SK-N-MC (cell line): Measurements from ENCODE around the gene ASPSCR1.

Source experiments
- DNase-seq: peaks from one replicate; pipeline ENCODE4 v3.0.0-alpha.2; 2011; ENCODE audit warnings: low read depth, low spot score
- H3K27ac ChIP-seq: fragments of 200-600 bp; sonication (generic); 2 replicates; pipeline ENCODE4 v1.5.1; 2016; ENCODE audit warnings: mixed run types
- H3K36me3 ChIP-seq: fragments of 200-600 bp; sonication (generic); 2 replicates; pipeline ENCODE4 v1.6.1; 2017; ENCODE audit warnings: antibody characterized with exemption, low read length, mixed read lengths; ENCODE audit not compliant: insufficient read depth
- H3K4me3 ChIP-seq: fragments of 200-600 bp; sonication (generic); 2 replicates; pipeline ENCODE4 v1.5.1; 2016
- H3K9ac ChIP-seq: fragments of 200-600 bp; sonication (generic); 2 replicates; pipeline ENCODE4 v1.8.0; 2017; ENCODE audit warnings: mixed run types, mixed read lengths; ENCODE audit not compliant: insufficient read length
- H3K9me3 ChIP-seq: fragments of 200-600 bp; sonication (generic); 2 replicates; pipeline ENCODE4 v1.6.1; 2017; ENCODE audit warnings: low read depth, mild to moderate bottlenecking, antibody characterized with exemption, low read length, moderate library complexity, mixed read lengths
- EZH2 ChIP-seq: fragments of 200-600 bp; sonication (generic); IDR thresholded peaks from one replicate; pipeline ENCODE4 v1.6.1; 2017; ENCODE audit warnings: antibody characterized with exemption
- FOXP2 ChIP-seq: optimal IDR thresholded peaks from 2 replicates; pipeline ENCODE3; 2011; ENCODE audit warnings: mild to moderate bottlenecking, moderate library complexity; ENCODE audit not compliant: insufficient read depth; ENCODE audit errors: extremely low read length, control extremely low read depth
- POLR2AphosphoS5 ChIP-seq: IDR thresholded peaks from 2 replicates; pipeline ENCODE4 v1.6.1; 2012; ENCODE audit warnings: mild to moderate bottlenecking, low read depth, low read length, borderline replicate concordance

The ASPSCR1 gene

DNA sequence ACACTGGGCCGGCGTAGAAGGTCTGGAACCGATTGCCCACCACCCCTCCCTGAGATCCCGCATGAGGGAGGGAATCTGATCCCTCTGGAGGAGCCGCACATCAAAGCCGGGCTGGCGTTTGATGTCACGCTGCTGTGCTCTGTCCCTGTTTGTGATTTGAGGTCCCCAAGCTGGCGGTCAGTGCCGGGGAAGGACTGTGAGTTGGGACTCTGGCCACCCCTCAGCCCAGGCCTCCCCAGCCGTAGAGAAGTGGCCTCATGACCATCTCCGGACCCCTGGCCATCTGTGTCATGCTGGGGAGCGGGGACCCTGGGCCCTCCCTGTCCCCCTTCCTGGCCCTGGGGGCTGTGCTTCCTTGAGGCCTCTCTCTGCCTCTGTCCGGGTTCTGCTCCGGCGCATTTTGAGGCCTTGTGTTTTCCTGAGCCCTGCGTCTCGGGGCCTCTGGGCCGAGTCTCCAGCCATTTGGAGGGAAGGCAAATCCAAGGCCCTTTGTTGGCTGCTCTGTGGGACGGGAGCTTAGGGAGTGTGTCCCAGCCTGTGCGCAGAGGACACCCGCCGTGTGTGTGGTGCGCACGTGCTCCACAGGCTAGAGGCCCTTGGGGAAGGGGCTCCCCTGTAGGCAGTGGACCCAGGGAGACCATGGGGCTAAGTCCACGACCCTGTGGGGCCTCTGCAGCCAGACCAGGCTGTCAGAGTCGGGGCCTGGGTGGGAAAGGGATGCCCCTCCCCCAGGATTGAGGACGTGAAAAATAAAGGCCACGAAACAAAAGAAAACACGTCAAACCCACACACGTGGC is 15.1 kb downstream of the ASPSCR1 start:
- no peak overlapping the region for H3K4me3 ChIP-seq
- H3K9ac ChIP-seq = no peak overlapping the region
- no peaks in the 10 kb centered on the region for H3K36me3 ChIP-seq

GRCh38 chr17:81993729-81994592 is 16.5 kb downstream of the ASPSCR1 start:
- H3K9ac ChIP-seq = no peak overlapping the region
- no peaks in the 10 kb centered on the region for H3K36me3 ChIP-seq
- no peak for DNase-seq
- H3K4me3 ChIP-seq = no peak overlapping the region
- TF ChIP-seq POLR2AphosphoS5 (no peak), FOXP2 (no peak), EZH2 (no peak)
- H3K27ac ChIP-seq = no peak overlapping the region
- H3K9me3 ChIP-seq = no peaks in the 10 kb centered on the region

More for the DNA sequence above, 15.1 kb downstream of the ASPSCR1 start:
- no peak for DNase-seq
- H3K9me3 ChIP-seq = no peaks in the 10 kb centered on the region
- no peak for TF ChIP-seq EZH2
- no peak for TF ChIP-seq POLR2AphosphoS5
- no peak for TF ChIP-seq FOXP2
- no peak overlapping the region for H3K27ac ChIP-seq

DNA sequence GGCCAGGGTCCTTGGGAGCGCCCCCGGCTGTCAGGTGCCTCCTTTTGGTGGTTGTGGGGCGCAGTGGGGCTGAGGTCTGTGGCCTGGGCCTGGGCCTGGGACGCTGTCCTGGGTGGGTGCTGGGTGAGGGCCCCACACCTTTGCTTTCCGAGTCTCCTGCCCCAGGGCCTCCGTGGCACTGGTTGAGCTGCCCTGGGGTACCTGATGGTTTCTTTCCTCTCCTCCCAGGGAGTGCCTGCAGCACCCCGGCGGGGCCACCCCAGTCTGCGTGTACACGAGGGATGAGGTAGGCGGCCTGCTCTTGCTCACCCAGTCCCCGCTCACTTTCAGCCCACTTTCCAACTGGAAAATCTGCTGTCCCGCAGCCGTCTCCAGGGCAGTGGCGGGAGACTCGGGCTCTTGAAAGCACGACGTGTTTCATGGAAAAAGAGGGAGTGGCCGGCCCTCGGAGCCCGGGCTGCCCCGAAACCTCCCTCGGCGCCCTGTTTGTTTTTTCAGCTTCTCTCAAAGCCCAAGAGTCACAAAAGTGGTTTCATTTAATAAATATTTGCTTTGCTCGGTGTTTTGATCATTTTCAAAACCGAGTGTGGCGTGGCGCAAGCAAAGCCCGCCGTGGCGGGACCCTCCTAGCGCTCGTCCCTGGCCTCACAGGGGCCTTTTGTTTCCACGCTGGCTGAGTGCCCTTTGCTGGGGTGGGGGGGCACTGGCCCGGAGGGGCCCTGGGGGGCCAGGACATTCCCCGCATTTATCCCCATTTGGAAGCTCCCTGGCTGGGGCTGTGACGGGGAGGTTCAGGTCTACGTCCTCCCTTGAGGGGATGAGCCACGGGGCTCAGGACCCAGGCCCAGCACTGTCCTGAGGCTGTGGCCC is 17.4 kb downstream of the ASPSCR1 start:
- Histone ChIP-seq H3K9ac (no peak overlapping the region), H3K27ac (peak overlapping the region; percentile 25; the same call in 1 of the 2 replicates), H3K36me3 (no peaks in the 10 kb centered on the region), H3K9me3 (no peaks in the 10 kb centered on the region), H3K4me3 (no peak overlapping the region)
- DNase-seq = no peak
- TF ChIP-seq FOXP2 (no peak), EZH2 (no peak), POLR2AphosphoS5 (no peak)

- Histone ChIP-seq H3K9me3 (no peaks in the 10 kb centered on the region), H3K4me3 (no peak overlapping the region), H3K27ac (no peak overlapping the region), H3K36me3 (no peaks in the 10 kb centered on the region), H3K9ac (no peak overlapping the region)
- no peak for DNase-seq
- no peak for TF ChIP-seq EZH2
- no peak for TF ChIP-seq POLR2AphosphoS5
- TF ChIP-seq FOXP2 = no peak
Observed at GRCh38 chr17:81995463-81996231, 18.2 kb downstream of the ASPSCR1 start.

DNA sequence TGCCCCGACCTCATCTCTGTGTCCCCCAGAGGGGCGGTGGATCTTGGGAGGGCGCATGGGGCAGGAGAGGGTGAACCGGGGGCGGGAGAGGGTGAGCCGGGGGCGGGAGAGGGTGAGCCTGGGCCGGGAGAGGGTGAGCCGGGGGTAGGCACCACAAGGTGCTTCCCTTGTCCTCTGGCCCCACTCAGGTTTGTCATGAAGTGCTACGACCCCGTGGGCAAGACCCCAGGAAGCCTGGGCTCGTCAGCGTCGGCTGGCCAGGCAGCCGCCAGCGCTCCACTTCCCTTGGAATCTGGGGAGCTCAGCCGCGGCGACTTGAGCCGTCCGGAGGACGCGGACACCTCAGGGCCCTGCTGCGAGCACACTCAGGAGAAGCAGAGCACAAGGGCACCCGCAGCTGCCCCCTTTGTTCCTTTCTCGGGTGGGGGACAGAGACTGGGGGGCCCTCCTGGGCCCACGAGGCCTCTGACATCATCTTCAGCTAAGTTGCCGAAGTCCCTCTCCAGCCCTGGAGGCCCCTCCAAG is 18.9 kb downstream of the ASPSCR1 start:
- DNase-seq = no peak
- H3K36me3 ChIP-seq = no peaks in the 10 kb centered on the region
- H3K27ac ChIP-seq = no peak overlapping the region
- TF ChIP-seq EZH2 (no peak), FOXP2 (no peak), POLR2AphosphoS5 (no peak)
- H3K9ac ChIP-seq = no peak overlapping the region
- no peak overlapping the region for H3K4me3 ChIP-seq
- no peaks in the 10 kb centered on the region for H3K9me3 ChIP-seq

GRCh38 chr17:81996757-81997441 is 19.5 kb downstream of the ASPSCR1 start:
- no peak for DNase-seq
- H3K9me3 ChIP-seq = no peaks in the 10 kb centered on the region
- no peak for TF ChIP-seq FOXP2
- no peak for TF ChIP-seq POLR2AphosphoS5
- no peak for TF ChIP-seq EZH2
- no peak overlapping the region for H3K9ac ChIP-seq
- no peaks in the 10 kb centered on the region for H3K36me3 ChIP-seq
- H3K27ac ChIP-seq = no peak overlapping the region
- no peak overlapping the region for H3K4me3 ChIP-seq

DNA sequence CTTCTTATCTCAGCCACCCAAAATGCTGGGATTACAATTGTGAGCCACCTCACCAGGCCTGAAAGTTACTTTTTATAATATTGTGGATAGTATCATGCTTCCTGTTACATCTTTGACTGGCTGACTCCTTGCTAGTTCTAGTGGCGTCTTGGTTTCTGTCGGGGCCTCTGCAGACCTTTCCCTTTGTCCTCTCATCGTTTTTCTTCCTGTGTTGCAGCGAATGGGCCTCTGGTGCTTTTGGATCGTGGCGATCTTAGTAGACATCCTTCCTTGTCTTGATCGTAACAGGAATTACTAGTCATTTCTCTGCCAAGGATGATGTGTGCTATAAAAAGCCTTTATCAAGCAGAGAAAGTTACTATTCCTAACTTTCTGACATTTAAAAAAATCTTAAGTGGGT is 20.8 kb downstream of the ASPSCR1 start:
- TF ChIP-seq FOXP2 (no peak), POLR2AphosphoS5 (no peak)
- DNase-seq = no peak
- Histone ChIP-seq H3K9me3 (no peaks in the 10 kb centered on the region), H3K9ac (no peak overlapping the region), H3K36me3 (no peaks in the 10 kb centered on the region), H3K27ac (peak overlapping the region; percentile 36; the same call in 1 of the 2 replicates), H3K4me3 (no peak overlapping the region)
